DOHH2 (cell line): ENCODE measurements around the gene NRXN3.

ENCODE experiments used
- EZH2phosphoT487 ChIP-seq: fragments of 200-600 bp; sonication (generic); IDR thresholded peaks from 2 replicates; pipeline ENCODE4 v1.6.1; 2017; ENCODE audit warnings: borderline replicate concordance, mild to moderate bottlenecking, antibody characterized with exemption, low read length, moderate library complexity, mixed read lengths
- TF ChIP-seq, protein P1 (sequence below): fragments of 200-600 bp; sonication (generic); IDR thresholded peaks from one replicate; pipeline ENCODE4 v1.5.1; 2014; ENCODE audit warnings: antibody characterized with exemption, mild to moderate bottlenecking, low read depth, low read length; ENCODE audit not compliant: poor library complexity, severe bottlenecking

DNA sequence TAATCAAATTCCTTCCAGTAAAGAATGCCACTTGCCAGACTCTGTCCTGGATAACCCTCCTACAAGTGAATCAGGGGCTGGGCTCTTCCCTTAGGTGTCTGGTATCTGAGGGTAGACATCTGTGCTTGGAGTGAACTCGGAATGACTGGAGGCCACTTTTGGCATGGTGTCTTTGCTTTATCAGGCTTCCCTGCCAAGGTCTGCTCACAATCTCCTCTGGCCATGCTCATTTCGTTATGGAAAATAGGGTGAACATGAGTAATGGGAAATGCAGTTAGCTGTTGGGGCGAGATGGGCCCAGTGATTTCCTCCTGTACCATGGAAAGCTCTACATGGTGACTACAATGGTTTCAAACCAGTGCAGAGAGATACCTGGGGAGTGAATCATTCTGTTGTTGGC lies 212.9 kb downstream of the NRXN3 start:
- TF ChIP-seq, protein P1, sequence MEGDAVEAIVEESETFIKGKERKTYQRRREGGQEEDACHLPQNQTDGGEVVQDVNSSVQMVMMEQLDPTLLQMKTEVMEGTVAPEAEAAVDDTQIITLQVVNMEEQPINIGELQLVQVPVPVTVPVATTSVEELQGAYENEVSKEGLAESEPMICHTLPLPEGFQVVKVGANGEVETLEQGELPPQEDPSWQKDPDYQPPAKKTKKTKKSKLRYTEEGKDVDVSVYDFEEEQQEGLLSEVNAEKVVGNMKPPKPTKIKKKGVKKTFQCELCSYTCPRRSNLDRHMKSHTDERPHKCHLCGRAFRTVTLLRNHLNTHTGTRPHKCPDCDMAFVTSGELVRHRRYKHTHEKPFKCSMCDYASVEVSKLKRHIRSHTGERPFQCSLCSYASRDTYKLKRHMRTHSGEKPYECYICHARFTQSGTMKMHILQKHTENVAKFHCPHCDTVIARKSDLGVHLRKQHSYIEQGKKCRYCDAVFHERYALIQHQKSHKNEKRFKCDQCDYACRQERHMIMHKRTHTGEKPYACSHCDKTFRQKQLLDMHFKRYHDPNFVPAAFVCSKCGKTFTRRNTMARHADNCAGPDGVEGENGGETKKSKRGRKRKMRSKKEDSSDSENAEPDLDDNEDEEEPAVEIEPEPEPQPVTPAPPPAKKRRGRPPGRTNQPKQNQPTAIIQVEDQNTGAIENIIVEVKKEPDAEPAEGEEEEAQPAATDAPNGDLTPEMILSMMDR: no peak
- no peak for TF ChIP-seq EZH2phosphoT487
